Activated gamma-delta T cell (primary cell): ENCODE results near the gene DAPK1.

Experiments
- DNase-seq: peaks from one replicate; lab custom pipeline; 2025; lab: John Stamatoyannopoulos, UW
- total RNA-seq, 2 donors: gene quantifications; one replicate each; lab custom pipeline; 2026; lab: John Stamatoyannopoulos, UW

DAPK1 gene
- total RNA-seq: 7.2 to 48.8 reads per million in 2 donors

GRCh38 chr9:87497604-87498045 lies at the start of gene DAPK1:
Gene DAPK1 (plus strand): TSS chr9:87497867. CDS start chr9:87499078, 1,211 bp downstream.
- no peak for DNase-seq

GRCh38 chr9:87451149-87451548 lies 46.5 kb upstream of the DAPK1 start:
- no peak for DNase-seq

DNA sequence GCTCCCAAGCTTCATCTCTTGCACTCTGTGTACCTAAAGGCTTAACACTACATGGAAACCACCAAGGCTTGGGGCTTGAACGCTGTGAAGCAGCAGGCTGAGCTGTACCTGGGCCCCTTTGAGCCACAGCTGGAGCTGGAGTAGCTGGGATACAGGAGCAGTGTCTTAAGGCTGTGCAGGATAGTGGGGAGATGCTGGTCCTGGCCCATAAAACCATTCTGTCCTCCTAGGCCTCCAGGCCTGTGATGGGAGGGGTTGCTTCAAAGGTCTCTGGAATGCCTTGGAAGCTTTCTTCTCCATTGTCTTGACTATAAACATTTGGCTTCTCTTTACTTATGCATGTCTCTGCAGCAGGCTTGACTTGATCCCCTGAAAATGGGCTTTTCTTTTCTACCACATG lies 42.3 kb upstream of the DAPK1 start:
- no peak for DNase-seq

DNA sequence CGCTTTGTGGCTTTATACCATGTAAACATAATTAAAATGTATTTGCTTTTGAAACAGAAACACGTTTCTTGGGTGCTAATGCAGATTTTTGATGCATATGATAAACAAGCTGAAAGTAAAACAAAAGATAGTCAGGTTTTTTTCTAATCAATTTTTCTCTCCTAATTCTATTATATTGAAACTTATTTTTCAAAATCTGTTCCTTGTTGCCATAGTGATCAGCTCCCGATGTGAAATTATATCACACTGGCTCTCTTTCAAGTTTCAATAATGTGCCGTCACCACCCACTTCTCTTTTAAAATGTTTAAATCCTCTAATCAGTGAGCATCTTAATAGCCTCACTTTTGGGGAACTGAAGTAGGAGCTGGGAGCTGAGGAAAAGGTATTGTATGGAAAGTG lies 36.4 kb upstream of the DAPK1 start:
- DNase-seq: no peak

- no peak for DNase-seq
These were observed 33.3 kb upstream of the DAPK1 start for GRCh38 chr9:87464110-87464991.

DNA sequence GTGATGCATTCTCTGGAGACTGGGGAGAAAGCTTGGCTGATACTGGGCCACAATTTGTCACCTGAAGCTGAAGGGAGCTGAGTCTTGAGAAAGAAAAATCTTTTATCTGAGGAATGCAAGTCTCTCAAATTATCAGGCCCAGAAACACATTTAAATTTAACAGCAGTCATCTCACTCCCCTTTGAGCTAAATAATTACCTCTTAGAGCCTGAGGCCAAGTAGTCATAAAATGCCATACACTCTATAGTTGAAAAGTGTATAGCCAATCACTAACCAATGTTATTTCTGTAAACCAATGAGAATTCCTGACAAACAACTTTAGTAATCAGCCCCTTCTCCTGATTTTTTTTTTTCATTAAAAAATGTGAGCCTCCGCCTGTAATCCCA lies 32.7 kb upstream of the DAPK1 start:
- DNase-seq: no peak

GRCh38 chr9:87465816-87466215 lies 31.9 kb upstream of the DAPK1 start:
- DNase-seq: no peak

DNA sequence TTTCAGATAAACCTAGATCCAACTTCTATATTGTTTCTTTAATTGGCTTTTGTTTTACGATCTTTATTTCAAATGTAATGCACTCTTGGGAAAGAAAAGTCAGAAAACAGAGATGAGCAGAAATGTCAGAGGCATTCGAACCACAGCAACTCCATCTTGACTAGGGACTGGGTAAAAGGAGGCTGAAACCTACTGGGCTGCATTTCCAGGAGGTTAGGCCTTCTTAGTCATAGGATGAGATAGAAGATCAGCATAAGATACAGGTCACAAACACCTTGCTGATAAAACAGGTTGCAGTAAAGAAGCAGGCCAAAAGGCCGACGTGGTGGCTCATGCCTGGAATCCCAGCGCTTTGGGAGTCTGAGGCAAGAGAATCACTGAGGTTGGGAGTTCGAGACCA lies 30.5 kb upstream of the DAPK1 start:
- DNase-seq: no peak

DNA sequence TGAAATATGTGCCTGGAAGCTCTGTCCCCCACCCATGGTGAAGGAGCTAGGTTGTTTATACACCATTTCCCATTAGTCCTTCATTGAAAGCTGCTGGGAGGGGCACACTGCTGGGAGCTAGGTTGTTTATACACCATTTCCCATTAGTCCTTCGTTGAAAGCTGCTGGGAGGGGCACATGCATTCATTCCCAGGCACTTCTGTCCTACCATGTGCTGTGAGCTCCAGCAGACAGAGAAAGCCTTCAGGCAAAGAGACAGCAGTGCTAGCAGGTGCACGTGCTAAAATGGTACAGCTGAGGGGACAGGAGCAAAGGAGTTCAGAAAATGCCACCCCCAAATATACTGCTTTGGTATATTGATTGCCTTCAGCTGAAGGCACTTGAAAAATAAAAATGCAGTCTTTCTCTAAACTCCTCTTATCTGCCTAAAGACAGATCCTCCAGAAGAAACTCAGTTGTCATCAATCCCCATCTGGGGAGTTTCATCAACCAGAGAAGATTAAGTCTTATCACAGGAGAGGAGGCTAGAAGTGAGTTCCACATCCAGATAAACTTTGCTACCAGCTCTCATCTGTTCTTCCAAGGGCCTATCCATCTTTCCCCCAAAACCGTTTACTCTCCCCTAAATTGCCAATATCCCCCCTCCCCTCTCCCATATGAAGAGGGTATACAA lies 27.7 kb upstream of the DAPK1 start:
- DNase-seq: no peak

DNA sequence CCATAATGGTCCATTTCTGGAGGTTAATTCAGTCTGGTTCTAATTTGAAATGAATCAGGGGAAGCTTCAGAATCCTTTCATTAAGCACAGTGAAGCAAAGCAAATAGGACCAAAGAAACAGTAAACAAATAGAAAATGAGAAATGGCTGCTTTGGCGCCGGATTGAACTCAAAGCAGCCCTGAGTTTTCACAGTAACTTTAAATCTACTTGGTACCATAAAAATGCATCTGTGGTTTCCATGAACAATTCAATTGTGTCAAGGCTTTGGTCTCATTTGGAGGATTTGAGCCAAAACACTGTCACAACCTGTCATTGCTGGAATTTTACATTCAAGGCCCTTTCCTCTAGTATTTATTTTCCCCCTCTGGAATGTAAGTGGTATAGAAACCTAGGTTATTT lies 25.9 kb upstream of the DAPK1 start:
- no peak for DNase-seq

DNA sequence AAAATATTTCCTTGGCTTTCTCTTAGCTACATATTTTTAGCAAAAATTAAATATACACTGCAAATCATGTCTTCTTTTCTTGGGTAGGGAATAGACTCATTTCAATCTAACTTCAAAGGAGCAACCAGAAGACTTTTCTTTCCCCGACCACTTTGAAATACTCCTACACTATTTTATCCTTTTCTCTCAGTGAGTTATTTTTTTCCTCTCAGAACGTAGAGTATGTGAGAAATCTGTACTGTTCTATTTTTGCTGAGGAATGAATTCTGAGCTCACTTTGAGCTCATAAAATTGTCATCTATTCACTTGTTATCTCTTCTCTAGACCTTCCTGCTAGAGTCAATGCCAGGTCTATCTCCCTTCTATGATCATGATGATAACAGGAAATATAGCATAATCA lies 22.2 kb upstream of the DAPK1 start:
- no peak for DNase-seq

DNA sequence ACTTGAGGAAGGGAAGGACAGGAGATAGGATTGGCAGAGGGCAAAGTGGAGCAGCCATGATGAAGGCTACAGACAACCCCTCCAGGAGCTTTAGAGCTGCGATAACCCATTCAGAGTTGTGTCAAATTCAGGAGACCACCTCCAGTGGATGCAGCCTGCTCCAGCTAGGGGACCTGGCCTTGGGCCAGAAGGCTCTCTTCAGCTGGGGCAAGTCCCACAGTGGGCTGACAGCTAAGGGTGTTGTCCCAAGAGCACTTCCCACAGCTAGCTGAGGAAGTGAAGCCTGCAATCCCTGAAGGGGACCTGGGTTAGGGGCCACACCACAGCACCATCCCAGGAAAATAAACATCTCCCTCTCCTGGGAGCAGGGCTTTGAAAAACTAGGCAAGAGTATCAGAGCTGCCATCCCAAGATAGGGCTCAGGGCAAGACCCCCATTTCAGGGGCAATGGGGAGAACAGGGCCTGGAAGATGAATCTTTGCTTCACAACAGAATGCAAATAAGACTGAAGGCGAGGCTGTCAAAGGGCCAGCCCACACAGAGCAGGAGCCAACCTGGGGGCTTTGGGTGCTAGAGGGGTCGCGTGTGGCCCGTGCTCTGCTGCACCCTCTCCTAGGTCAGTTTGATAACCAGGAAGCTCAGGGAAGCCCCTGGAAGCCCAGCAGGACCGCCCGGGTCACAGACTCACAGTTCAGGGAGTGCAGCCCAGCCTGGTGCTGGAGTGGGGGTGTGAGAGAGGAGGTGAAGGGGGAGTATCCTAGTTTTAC lies 19.3 kb upstream of the DAPK1 start:
- DNase-seq: no peak

DNA sequence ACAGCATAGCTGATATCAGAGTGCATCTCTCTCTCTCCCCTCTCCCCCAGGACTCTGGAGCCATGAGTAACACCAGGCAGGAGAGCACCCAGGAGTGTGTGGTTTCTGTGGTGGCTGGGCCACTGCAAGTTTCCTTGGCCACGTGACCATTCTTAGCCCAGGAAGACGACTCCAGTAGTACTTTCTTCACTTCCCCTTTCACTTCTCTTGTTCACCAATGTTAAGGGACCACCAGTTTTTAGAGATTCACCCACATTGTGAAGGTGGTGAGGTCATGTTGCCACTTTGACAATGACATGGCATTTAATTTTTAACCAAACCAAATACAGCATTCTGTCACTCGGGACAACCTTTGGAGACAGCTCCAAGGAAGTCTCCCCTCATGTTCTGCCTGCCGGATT lies 17.9 kb upstream of the DAPK1 start:
- DNase-seq: no peak

- DNase-seq: no peak
These were observed 15.5 kb upstream of the DAPK1 start for GRCh38 chr9:87481890-87482855.

DNA sequence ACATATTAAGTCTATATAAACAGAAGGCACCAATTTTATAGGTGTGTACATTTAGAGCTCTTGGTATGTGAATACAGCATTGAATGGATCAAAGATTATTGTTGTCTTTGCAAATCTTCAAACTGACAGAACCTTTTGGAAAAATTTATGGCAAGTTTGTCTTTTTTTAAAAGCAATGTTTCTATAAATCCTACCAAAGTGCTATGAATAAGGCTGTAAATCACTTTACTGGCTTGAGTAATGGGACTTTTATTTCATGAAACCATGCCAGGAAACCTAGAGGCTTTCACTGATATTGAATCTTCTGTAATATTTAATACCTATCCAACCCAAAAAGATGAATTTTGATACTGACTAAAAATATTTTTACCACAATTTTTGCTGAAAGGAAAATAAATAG lies 7.4 kb upstream of the DAPK1 start:
- DNase-seq: no peak

- DNase-seq: no peak
These were observed 6.8 kb upstream of the DAPK1 start for GRCh38 chr9:87490907-87491306.

DNA sequence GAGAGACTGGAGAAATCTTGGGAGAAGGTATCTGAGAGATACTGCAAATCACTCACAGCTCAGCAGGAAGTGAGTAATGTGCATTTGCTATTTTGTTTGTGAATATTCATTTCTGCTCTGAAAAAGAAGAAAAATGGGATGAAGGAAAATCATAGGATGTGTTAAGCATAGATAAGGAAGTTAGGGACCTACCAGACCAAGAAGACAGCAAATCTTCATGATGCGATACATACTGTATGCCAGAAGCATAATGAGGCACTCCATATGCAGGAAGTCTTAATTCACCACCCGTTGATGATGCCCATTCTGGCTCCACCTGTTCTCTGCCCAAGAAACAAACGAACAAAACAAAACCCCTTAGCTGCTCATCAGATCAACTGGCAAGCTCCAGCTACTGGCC lies 6.1 kb upstream of the DAPK1 start:
- no peak for DNase-seq

- no peak for DNase-seq
These were observed 5.0 kb upstream of the DAPK1 start for GRCh38 chr9:87492642-87493041.

DNA sequence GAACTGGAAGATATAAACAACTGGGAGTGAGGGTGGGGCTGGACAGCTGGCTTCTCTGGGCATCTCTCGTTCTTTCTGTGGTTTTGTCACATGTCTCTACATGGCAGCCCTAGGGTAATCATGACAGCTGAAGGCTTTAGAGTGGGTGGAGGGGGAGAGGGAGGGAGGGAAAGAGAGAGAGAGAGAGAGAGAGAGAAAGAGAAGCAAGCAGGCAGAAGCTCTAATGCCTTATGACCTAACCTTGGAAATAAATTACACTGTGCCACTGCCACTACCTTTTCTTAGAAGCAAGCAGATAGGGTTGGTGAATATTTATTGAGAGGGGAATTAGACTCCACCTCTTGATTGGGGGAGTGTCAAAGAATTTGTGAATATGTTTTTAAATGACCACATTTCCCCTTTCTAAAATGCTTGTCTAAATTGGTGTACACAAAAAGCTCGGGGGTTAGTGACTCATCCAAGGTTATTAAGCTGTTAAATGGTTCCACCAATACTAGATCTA lies 2.6 kb upstream of the DAPK1 start:
- no peak for DNase-seq

GRCh38 chr9:87497080-87497603 lies 525 bp upstream of the DAPK1 start:
- DNase-seq: no peak
